GM10266 (cell line): ENCODE results near the gene DEXI.
"Not testable (repeated sequence)": the region's sequence is repeated elsewhere in the genome, so short reads cannot be mapped to it uniquely, and the experiment has no call there.

ENCODE experiments used
- DNase-seq: peaks from one replicate; pipeline ENCODE4 v3.0.0; 2012; ENCODE audit errors: extremely low spot score
- CTCF ChIP-seq: IDR thresholded peaks from 2 replicates; pipeline ENCODE4 v1.5.1; 2012; ENCODE audit warnings: mild to moderate bottlenecking, low read depth; ENCODE audit not compliant: control insufficient read depth, insufficient read depth; ENCODE audit errors: missing control alignments

Gene DEXI

GRCh38 chr16:10947211-10947787 is 5.0 kb upstream of the DEXI start:
- no peak for DNase-seq
- TF ChIP-seq CTCF = no peak

- DNase-seq = no peak
- TF ChIP-seq CTCF = no peak
Measured at GRCh38 chr16:10946308-10946707, 4.0 kb upstream of the DEXI start.

DNA sequence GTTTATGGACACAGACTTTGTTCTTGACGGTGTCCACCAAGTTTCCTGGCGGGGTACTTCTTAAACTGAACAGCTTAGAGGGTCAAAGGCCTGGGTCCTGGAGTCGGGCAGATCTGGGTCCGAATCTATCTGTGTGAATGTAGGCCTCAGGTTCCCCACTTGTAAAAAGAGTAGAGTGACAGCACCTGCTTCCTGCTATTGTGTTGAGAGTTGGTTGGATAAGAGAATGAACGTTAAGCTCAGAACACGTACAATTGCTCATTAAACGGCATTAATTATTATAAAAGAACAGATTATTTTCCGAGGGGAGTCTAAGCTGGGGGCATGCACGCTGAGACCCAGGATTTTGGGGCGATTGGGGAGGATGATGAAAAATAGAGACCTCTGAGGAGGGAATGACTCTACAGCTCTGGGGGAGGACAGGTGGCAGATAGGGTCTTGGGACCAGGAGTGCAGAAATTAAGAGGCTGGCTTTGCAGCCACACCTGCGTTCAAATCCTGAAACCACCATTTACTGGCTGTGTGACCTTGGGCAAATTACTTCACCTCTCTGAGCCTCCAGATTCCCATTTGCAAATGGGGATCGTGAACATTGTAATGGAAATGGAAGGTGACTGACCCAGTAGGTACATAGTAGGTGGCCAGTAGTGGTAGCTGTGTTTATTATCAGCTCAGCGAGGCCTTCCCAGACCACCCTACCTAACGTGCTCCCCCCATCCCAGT is 3.0 kb upstream of the DEXI start:
- DNase-seq = no peak
- TF ChIP-seq CTCF = no peak

DNA sequence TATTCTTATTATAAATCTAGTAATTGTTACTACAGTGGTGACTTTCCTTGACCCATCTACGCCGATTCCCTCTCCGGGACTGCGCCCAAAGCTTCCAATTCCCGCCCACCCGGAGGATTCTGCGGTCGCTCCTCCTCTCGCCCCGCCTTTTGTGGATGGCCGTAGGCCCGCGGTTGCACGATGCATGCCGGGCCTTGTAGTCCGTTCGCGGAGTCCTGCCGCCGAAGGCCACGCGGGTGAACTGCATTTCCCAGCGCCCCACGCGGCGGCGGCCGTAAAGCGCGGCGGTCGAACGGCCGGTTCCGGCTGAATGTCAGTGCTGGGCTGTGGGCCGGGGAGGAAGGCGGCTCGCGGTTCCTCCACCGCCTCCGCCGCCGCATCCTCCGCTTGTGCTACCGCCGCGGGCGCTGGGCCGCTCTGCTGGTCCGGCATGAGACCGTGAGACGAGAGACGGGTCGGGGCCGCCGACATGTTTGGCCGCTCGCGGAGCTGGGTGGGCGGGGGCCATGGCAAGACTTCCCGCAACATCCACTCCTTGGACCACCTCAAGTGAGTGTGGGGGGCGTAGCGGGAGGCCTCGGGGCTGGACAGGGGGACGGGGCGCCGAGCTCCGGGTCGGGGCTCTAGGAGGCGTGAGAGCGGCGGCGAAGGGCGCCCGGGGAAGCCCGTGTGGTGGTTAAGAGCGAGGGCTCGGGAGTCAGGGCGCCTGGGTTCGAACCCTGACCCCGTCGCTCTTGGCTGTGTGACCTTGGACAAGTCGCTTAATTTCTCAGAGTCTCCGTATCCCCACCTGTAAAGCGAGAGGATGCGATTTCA is 2.2 kb upstream of the DEXI start, which contains the start of gene CLEC16A:
Gene CLEC16A, plus strand, starts transcription at position 316 of the 816 bp plus-strand sequence. Its CDS starts 154 bp downstream, at position 470.
- peak; percentile 93 for DNase-seq
- no peak for TF ChIP-seq CTCF

DNA sequence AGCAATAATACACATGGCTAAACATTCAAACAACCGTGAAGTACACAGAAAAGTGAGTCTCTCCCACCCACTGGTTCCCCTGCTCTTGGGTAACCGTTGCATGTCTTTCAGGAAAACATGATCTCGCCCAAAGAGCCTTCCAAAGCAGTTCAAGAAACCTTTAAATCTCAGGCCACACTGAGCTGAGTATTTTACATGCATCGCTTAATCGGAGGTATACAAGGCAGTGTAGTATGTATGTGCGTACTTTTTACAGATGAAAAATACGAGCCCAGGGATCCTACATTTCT is 741 bp upstream of the DEXI start:
- TF ChIP-seq CTCF = no peak

DNA sequence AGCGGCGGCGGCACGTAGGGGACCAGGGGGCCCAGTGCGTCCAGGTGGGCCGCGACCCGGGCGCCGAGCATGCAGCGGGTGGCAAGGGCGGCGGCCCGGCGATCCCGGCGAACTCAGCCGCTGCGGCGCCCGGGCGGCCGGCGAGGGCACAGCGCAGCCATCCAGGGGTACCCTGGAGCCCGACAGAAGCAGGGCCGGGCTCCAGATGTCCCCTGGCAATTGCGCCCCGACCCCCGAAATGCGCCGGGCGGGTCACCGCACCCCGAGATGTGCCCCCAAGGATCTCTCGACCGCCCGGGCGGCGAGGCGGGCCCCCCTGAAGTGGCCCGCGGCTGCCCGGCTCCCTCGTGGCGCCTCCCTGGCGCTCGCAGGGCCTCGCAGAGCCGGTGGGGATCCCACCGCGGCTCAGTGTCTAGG is 325 bp downstream of the DEXI start:
- not testable (repeated sequence) for DNase-seq

More for the DNA sequence above, 741 bp upstream of the DEXI start:
- DNase-seq = no peak

- no peak for TF ChIP-seq CTCF
- no peak for DNase-seq
Measured at GRCh38 chr16:10941127-10941933, 938 bp downstream of the DEXI start.
